ENCODE results near the gene CLASP2.

CLASP2 gene

DNA sequence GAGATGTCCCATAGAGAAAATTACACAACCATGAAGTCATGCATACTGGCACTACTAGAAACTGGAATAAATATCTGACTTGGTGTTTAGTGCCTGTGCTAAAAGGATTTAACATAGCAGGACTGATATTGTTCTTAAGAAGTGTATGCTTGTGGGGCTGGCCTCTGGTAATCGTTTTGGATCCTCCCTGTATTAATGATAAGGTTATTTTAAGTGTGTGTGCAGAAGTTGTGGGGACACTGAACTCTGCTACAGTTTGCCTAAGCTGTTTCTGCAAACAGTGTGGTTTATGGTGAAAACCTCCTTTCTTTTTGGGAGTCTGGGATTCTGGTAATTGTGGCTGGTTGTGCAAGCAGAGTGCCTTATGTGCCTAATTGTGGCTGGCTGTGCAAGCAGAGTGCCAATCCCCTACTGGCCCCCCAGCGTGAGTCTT, 120.8 kb downstream of the CLASP2 start:
- Histone ChIP-seq H3K4me1 (ENCODE audit: insufficient read depth, low read length) (no peaks in the 10 kb centered on the region), H3K4me2 (ENCODE audit: insufficient read depth, low read length) (no peak overlapping the region), H3K9me3 (ENCODE audit: insufficient read depth, low read length, severe bottlenecking) (no peaks in the 10 kb centered on the region), H3K27me3 (ENCODE audit: insufficient read depth, low read length, poor library complexity) (no peaks in the 10 kb centered on the region), H3K9ac (ENCODE audit: low read depth, low read length) (no peak overlapping the region), H3K4me3 (ENCODE audit: low read depth in 1 of 2, low read length in 2 of 2) (no peak overlapping the region), H3K27ac (ENCODE audit: low read length) (no peak overlapping the region), H2AFZ (ENCODE audit: low read depth, low read length) (no peak overlapping the region), H3K36me3 (ENCODE audit: insufficient read depth, low read length) (peaks cover 17% of the 10 kb centered on the region), H4K20me1 (ENCODE audit: insufficient read depth, low read length) (no peaks in the 10 kb centered on the region), H3K79me2 (ENCODE audit: insufficient read depth, low read length) (no peaks in the 10 kb centered on the region)
- TF ChIP-seq EZH2 (IDR thresholded peaks at IDR 0.05; ENCODE audit: borderline replicate concordance, low read depth, low read length, severe bottlenecking): no peak
- TF ChIP-seq, protein P1, sequence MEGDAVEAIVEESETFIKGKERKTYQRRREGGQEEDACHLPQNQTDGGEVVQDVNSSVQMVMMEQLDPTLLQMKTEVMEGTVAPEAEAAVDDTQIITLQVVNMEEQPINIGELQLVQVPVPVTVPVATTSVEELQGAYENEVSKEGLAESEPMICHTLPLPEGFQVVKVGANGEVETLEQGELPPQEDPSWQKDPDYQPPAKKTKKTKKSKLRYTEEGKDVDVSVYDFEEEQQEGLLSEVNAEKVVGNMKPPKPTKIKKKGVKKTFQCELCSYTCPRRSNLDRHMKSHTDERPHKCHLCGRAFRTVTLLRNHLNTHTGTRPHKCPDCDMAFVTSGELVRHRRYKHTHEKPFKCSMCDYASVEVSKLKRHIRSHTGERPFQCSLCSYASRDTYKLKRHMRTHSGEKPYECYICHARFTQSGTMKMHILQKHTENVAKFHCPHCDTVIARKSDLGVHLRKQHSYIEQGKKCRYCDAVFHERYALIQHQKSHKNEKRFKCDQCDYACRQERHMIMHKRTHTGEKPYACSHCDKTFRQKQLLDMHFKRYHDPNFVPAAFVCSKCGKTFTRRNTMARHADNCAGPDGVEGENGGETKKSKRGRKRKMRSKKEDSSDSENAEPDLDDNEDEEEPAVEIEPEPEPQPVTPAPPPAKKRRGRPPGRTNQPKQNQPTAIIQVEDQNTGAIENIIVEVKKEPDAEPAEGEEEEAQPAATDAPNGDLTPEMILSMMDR (IDR thresholded peaks at IDR 0.05; ENCODE audit: borderline replicate concordance, extremely low read depth, low read length, poor library complexity, severe bottlenecking): no peak
- no peak for ATAC-seq (ENCODE audit: insufficient read depth, low read depth)
- no peak for DNase-seq

DNA sequence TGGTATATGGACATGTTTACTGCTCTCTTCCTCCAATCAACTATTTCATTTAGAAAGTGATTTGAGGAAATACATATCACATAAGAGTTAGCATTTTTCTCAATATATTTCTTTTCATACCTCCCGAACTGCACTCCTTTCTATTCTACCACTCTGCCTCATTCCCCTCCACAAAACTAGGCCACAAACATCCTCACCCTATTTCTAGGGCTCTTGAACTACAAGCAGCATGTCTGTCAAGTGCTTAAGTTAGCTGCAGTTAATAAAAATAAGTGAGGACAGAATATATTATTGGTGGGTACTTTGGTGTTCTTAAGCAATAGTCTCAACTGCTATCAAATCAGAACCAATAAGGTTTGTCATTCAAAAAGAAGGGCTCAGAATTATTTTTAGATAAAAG, 125.1 kb downstream of the CLASP2 start:
- Histone ChIP-seq H3K27ac (ENCODE audit: low read length) (no peak overlapping the region), H3K27me3 (ENCODE audit: insufficient read depth, low read length, poor library complexity) (no peaks in the 10 kb centered on the region), H3K4me3 (ENCODE audit: low read depth in 1 of 2, low read length in 2 of 2) (no peak overlapping the region), H3K4me1 (ENCODE audit: insufficient read depth, low read length) (no peaks in the 10 kb centered on the region), H3K9me3 (ENCODE audit: insufficient read depth, low read length, severe bottlenecking) (no peaks in the 10 kb centered on the region), H2AFZ (ENCODE audit: low read depth, low read length) (no peak overlapping the region), H4K20me1 (ENCODE audit: insufficient read depth, low read length) (no peaks in the 10 kb centered on the region), H3K4me2 (ENCODE audit: insufficient read depth, low read length) (no peak overlapping the region), H3K36me3 (ENCODE audit: insufficient read depth, low read length) (peaks cover 23% of the 10 kb centered on the region), H3K9ac (ENCODE audit: low read depth, low read length) (no peak overlapping the region), H3K79me2 (ENCODE audit: insufficient read depth, low read length) (no peaks in the 10 kb centered on the region)
- DNase-seq (no peak), ATAC-seq (ENCODE audit: insufficient read depth, low read depth) (no peak)
- TF ChIP-seq, protein P1 (IDR thresholded peaks at IDR 0.05; ENCODE audit: borderline replicate concordance, extremely low read depth, low read length, poor library complexity, severe bottlenecking): no peak
- TF ChIP-seq EZH2 (IDR thresholded peaks at IDR 0.05; ENCODE audit: borderline replicate concordance, low read depth, low read length, severe bottlenecking): no peak

DNA sequence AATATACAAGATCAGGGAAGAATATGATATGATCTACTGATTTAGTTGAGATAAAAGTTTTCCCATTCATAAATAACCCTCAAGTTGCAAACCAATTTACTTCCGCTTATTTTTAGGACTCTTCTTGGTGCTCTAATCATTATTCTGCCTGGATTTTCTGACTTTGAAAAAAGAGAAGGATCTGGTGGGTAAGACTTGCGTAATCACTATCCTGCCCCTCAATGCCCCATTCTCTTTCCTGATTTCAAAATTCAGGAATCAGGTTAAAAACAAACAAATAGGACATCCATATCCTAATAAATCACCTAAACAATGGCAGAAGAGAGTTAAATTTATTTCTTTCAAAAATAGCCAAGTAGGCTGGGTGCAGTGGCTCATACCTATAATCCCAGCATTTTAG, 127.5 kb downstream of the CLASP2 start:
- Histone ChIP-seq H4K20me1 (ENCODE audit: insufficient read depth, low read length) (no peaks in the 10 kb centered on the region), H3K9me3 (ENCODE audit: insufficient read depth, low read length, severe bottlenecking) (no peaks in the 10 kb centered on the region), H3K9ac (ENCODE audit: low read depth, low read length) (no peak overlapping the region), H3K79me2 (ENCODE audit: insufficient read depth, low read length) (no peaks in the 10 kb centered on the region), H3K4me2 (ENCODE audit: insufficient read depth, low read length) (no peak overlapping the region), H3K4me1 (ENCODE audit: insufficient read depth, low read length) (no peaks in the 10 kb centered on the region), H3K36me3 (ENCODE audit: insufficient read depth, low read length) (peaks cover 23% of the 10 kb centered on the region), H3K27me3 (ENCODE audit: insufficient read depth, low read length, poor library complexity) (no peaks in the 10 kb centered on the region), H2AFZ (ENCODE audit: low read depth, low read length) (no peak overlapping the region), H3K4me3 (ENCODE audit: low read depth in 1 of 2, low read length in 2 of 2) (no peak overlapping the region), H3K27ac (ENCODE audit: low read length) (no peak overlapping the region)
- ATAC-seq (ENCODE audit: insufficient read depth, low read depth) (no peak), DNase-seq (no peak)
- no peak for TF ChIP-seq EZH2 (IDR thresholded peaks at IDR 0.05; ENCODE audit: borderline replicate concordance, low read depth, low read length, severe bottlenecking)
- TF ChIP-seq, protein P1 (IDR thresholded peaks at IDR 0.05; ENCODE audit: borderline replicate concordance, extremely low read depth, low read length, poor library complexity, severe bottlenecking): no peak

DNA sequence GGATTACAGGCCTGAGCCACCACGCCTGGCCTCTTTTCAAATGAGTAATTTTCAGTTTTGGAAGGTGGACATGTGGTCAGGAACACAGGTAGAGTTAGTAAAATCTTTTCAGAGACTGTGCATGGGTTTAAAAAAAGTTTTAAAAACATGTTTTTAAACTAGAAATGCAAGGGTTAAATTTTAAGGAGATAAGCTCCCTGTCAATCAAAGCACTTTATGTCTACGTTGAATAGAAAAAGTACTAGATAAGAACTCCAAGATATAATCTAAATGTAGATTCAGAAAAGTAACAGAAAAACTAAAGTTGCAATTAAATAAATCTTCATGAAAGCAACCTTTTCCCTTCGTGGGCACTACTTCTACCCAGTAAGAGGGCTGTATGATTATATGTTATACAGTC, 131.7 kb downstream of the CLASP2 start:
- Histone ChIP-seq H3K4me2 (ENCODE audit: insufficient read depth, low read length) (no peak overlapping the region), H3K9me3 (ENCODE audit: insufficient read depth, low read length, severe bottlenecking) (no peaks in the 10 kb centered on the region), H3K4me1 (ENCODE audit: insufficient read depth, low read length) (no peaks in the 10 kb centered on the region), H3K27me3 (ENCODE audit: insufficient read depth, low read length, poor library complexity) (no peaks in the 10 kb centered on the region), H4K20me1 (ENCODE audit: insufficient read depth, low read length) (no peaks in the 10 kb centered on the region), H3K9ac (ENCODE audit: low read depth, low read length) (no peak overlapping the region), H3K27ac (ENCODE audit: low read length) (no peak overlapping the region), H2AFZ (ENCODE audit: low read depth, low read length) (no peak overlapping the region), H3K36me3 (ENCODE audit: insufficient read depth, low read length) (peaks cover 39% of the 10 kb centered on the region), H3K79me2 (ENCODE audit: insufficient read depth, low read length) (no peaks in the 10 kb centered on the region), H3K4me3 (ENCODE audit: low read depth in 1 of 2, low read length in 2 of 2) (no peak overlapping the region)
- ATAC-seq (ENCODE audit: insufficient read depth, low read depth) (no peak), DNase-seq (no peak)
- TF ChIP-seq, protein P1 (IDR thresholded peaks at IDR 0.05; ENCODE audit: borderline replicate concordance, extremely low read depth, low read length, poor library complexity, severe bottlenecking): no peak
- TF ChIP-seq EZH2 (IDR thresholded peaks at IDR 0.05; ENCODE audit: borderline replicate concordance, low read depth, low read length, severe bottlenecking): no peak

Measured in DND-41 (cell line).